ENCODE data around the gene BCL11B.

DNA sequence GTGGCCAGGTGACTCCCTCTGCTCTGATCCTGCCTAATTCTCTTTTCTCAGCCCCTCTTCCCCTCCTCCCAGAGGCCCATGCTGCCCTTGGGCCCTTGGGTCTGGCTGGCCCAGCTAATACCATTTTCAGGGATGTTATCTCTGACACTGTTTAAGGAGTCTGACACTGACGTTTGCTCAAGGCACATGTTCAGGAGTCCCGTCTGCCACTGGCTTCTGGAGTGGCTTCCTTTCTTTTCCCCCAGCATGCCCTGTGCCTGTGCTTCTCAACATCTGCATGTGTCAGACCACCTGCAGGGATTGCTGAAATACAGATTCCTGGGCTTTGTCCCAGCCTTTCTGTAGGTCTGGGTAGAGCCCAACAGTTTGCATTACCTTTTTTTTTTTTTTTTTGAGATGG is 128.9 kb downstream of the BCL11B start:
- TF ChIP-seq POLR2A (IDR thresholded peaks at IDR 0.05; ENCODE audit: low read length) (no peak), GATA1 (IDR thresholded peaks at IDR 0.05; ENCODE audit: low read depth, low read length) (no peak)

Data from erythroblast (primary cell).